ENCODE measurements around the gene PIN1.
"Not testable (repeated sequence)": the region's sequence is repeated elsewhere in the genome, so short reads cannot be mapped to it uniquely, and the experiment has no call there.

PIN1 gene

DNA sequence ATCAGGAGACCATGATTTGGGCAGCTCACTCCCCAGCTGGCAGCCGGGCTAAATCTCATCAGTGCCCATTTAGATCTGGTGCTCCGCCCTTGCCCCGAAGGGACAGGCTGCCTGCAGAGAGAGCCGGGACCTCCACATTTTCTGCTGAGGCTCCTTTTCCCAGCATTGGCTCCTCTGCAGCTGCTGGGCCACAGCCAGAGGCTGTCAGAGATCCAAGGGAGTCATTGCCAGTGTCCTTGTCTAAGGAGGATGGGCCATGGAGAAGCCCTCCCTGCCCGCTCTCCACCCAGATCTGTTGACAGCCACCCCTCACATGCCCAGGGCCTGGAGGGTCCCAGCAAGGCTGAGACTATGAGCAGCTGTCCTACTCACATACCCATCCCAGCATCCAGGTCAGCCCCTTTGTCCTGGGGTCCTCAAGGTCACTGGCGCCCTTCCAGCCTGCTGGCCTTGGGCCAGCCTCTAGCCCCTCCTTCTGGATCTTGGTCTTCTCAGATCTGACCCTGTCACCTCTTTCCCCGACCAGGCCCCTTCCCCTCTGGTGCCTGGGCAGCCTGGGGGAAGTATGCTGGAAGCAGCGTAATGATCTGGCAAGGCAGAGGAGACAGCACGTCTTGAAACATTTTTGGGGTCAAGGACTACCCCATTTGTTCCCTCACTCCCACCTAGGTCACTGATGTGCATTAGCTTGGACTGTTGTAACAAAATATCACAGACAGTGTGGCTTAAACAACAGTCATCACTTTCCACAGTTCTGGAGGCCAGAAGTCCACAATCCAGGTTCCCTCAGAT lies 7.9 kb downstream of the PIN1 start:
- no peak for DNase-seq
- peaks cover 61% of the 10 kb centered on the region for H3K36me3 Mint-ChIP-seq (ENCODE audit: low read depth)
- no peak overlapping the region for H3K4me3 Mint-ChIP-seq
- H3K9me3 Mint-ChIP-seq, result no peaks in the 10 kb centered on the region
- H3K27ac Mint-ChIP-seq, result no peak overlapping the region
- H3K4me1 Mint-ChIP-seq, result peaks cover 20% of the 10 kb centered on the region
- TF ChIP-seq, protein P1, sequence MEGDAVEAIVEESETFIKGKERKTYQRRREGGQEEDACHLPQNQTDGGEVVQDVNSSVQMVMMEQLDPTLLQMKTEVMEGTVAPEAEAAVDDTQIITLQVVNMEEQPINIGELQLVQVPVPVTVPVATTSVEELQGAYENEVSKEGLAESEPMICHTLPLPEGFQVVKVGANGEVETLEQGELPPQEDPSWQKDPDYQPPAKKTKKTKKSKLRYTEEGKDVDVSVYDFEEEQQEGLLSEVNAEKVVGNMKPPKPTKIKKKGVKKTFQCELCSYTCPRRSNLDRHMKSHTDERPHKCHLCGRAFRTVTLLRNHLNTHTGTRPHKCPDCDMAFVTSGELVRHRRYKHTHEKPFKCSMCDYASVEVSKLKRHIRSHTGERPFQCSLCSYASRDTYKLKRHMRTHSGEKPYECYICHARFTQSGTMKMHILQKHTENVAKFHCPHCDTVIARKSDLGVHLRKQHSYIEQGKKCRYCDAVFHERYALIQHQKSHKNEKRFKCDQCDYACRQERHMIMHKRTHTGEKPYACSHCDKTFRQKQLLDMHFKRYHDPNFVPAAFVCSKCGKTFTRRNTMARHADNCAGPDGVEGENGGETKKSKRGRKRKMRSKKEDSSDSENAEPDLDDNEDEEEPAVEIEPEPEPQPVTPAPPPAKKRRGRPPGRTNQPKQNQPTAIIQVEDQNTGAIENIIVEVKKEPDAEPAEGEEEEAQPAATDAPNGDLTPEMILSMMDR (IDR thresholded peaks at IDR 0.05), result no peak
- H3K27me3 Mint-ChIP-seq (ENCODE audit: low read depth, poor library complexity), result no peaks in the 10 kb centered on the region

DNA sequence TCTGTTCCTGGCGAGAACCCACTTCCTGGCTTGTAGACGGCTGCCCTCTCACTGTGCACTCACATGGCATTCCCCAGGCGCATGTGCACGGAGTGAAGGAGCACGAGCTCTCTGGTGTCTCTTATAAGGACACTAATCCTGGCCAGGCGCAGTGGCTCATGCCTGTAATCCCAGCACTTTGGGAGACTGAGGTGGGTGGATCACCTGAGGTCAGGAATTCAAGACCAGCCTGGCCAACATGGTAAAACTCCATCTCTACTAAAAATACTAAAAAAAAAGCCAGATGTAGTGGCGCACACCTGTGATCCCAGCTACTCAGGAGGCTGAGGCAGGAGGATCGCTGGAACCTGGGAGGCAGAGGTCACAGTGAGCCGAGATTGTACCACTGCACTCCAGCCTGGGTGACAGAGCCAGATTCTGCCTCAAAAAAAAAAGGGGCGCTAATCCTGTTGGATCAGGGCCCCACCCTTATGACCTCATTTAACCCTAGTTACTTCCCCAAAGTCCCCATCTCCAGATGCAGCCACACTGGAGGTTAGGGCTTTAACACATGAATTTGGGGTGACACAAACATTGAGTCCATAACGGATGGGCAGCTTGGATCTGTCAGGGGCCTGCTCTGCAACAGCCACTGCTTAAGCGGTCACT lies 8.6 kb downstream of the PIN1 start:
- Mint-ChIP-seq H3K4me1 (peaks cover 27% of the 10 kb centered on the region), H3K36me3 (ENCODE audit: low read depth) (peaks cover 60% of the 10 kb centered on the region)
- not testable (repeated sequence) for H3K9me3 Mint-ChIP-seq; H3K27ac Mint-ChIP-seq; H3K27me3 Mint-ChIP-seq (ENCODE audit: low read depth, poor library complexity); DNase-seq; H3K4me3 Mint-ChIP-seq

DNA sequence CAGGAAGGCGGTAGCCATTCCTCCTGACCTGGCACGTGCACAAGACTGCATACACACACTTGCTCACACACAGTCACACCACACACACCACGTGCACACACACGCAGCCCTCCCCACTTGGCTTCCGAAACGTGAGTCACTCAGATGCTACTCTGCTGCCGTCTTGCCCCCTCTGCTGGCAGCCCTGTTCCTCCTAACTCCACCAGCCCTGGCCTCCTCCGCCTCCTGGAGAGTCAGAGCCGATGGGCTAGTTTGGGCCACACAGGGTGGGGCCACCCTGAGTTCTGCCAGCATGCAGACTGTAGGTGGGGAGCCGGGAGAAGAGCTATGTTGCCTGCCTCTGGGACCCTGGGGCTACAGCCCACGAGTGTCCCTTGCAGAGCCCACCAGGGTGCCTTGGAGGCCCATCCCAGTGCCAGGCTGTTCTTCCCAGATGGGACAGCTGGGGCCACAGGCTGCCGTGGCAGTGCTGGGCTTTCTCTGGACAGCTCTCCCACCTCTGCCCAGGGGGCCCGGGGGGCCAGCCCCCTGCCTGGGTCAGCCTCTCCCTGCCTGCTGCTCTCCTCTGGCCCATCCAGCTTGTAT lies 12.1 kb downstream of the PIN1 start:
- Mint-ChIP-seq H3K36me3 (ENCODE audit: low read depth) (peaks cover 34% of the 10 kb centered on the region), H3K27me3 (ENCODE audit: low read depth, poor library complexity) (peaks cover 2% of the 10 kb centered on the region), H3K4me1 (peaks cover 61% of the 10 kb centered on the region), H3K27ac (no peak overlapping the region), H3K9me3 (no peaks in the 10 kb centered on the region), H3K4me3 (peak overlapping the region; percentile 40)
- TF ChIP-seq, protein P1 (IDR thresholded peaks at IDR 0.05), result peak; percentile 42
- DNase-seq, result peak; percentile 49

DNA sequence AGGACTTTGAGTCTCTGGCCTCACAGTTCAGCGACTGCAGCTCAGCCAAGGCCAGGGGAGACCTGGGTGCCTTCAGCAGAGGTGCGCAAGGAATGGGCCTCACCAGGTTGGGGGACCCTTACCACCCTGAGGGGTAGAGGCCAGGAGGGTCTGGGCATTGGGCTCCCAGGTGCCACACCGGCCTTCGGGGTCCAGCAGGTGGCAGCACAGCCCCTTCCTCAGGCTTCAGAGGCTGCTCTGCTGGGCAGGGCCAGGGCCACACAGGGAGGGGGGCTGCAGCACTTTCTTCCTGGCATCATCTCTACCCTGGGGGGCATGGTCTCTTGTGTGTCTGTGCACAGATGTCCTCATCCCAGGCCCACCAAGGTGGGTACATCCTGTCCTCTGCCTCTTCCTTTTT lies 12.9 kb downstream of the PIN1 start:
- Mint-ChIP-seq H3K27ac (peak overlapping the region; percentile 69), H3K27me3 (ENCODE audit: low read depth, poor library complexity) (peaks cover 3% of the 10 kb centered on the region), H3K4me3 (no peak overlapping the region), H3K36me3 (ENCODE audit: low read depth) (peaks cover 25% of the 10 kb centered on the region), H3K9me3 (no peaks in the 10 kb centered on the region), H3K4me1 (peaks cover 70% of the 10 kb centered on the region)
- TF ChIP-seq, protein P1 (IDR thresholded peaks at IDR 0.05), result peak; percentile 61
- DNase-seq, result peak; percentile 65

DNA sequence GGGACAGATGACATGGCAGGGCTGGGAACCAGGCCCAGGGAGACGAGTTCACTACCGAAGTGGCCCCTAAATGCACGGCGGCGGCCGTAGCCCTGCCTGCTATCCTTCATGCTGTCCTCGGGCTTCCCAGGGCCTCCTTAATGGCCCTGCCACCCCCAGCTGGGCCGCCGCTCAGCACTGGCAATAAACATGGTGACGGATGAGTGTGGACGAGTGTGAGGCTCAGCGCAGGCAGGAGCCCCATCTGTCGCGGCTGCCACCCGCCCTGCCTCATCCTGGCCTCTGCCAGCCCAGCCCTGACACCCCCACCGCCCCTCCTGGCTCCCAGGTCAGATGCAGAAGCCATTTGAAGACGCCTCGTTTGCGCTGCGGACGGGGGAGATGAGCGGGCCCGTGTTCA lies 13.6 kb downstream of the PIN1 start:
- peaks cover 77% of the 10 kb centered on the region for H3K4me1 Mint-ChIP-seq
- H3K27ac Mint-ChIP-seq, result peak overlapping the region; percentile 78
- peaks cover 3% of the 10 kb centered on the region for H3K27me3 Mint-ChIP-seq (ENCODE audit: low read depth, poor library complexity)
- no peak overlapping the region for H3K4me3 Mint-ChIP-seq
- TF ChIP-seq, protein P1 (IDR thresholded peaks at IDR 0.05), result no peak
- no peaks in the 10 kb centered on the region for H3K9me3 Mint-ChIP-seq
- DNase-seq, result peak; percentile 62
- peaks cover 22% of the 10 kb centered on the region for H3K36me3 Mint-ChIP-seq (ENCODE audit: low read depth)

DNA sequence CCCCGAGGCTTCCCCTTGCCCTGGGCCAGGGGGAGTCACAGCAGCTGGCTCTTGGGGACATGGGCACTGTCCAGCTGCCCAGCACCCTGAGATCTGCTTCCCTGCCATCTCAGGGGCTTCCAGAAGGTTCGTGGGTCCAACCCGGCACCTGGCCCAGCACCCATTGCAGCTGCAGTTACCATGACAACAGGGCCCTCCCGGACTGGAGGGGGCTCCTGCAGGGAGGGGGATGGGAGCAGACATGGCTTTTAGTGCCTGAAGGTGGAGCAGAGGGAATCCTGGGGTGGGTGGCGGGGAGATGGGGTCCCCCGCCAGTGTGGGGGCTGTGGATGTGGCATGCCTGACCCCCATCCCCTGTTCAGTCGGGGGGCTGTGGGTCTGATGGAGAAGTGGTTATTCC lies 14.7 kb downstream of the PIN1 start:
- no peak overlapping the region for H3K27ac Mint-ChIP-seq
- peaks cover 3% of the 10 kb centered on the region for H3K27me3 Mint-ChIP-seq (ENCODE audit: low read depth, poor library complexity)
- H3K36me3 Mint-ChIP-seq (ENCODE audit: low read depth), result peaks cover 19% of the 10 kb centered on the region
- peaks cover 85% of the 10 kb centered on the region for H3K4me1 Mint-ChIP-seq
- DNase-seq, result no peak
- no peak overlapping the region for H3K4me3 Mint-ChIP-seq
- TF ChIP-seq, protein P1 (IDR thresholded peaks at IDR 0.05), result no peak
- no peaks in the 10 kb centered on the region for H3K9me3 Mint-ChIP-seq
